22Rv1 (cell line): ENCODE results near the gene TMEM8B.

Experiments used
- ZFX ChIP-seq: fragments of 450-650 bp; IDR thresholded peaks from 2 replicates; pipeline ENCODE4 v1.6.1; 2017; ENCODE audit warnings: antibody characterized with exemption, borderline replicate concordance
- TF ChIP-seq, protein P1 (sequence below): fragments of 450-650 bp; IDR thresholded peaks from 2 replicates; pipeline ENCODE4 v1.5.1; 2017; ENCODE audit warnings: mild to moderate bottlenecking

DNA sequence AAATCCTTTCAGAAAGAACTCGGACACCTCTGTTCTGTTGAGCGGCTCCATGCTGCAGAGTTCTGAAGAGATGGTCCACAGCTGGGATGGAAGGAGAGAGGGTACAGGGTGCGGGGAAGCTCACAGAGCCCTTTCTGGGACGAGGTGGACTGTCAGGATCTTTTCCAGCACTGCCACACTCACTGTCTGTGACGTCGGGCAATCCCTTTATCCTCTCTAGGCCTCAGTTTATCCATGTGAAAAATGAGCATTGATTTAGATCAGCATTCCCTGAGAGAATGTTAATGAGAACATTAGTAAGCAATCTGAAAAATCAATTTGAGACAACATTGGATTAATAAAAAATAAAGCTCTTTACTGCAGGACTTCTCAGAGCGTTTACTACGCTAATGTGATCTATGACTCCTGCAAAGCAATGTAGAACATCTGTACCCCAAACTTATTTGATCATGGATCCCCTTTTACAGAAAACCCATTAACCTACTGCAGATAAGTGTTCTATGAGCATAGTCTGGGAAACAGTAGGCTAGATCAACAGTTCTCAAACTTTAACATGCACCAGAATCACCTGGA, 41.4 kb downstream of the TMEM8B start, which contains the start of gene OR13J1:
- TF ChIP-seq, protein P1, sequence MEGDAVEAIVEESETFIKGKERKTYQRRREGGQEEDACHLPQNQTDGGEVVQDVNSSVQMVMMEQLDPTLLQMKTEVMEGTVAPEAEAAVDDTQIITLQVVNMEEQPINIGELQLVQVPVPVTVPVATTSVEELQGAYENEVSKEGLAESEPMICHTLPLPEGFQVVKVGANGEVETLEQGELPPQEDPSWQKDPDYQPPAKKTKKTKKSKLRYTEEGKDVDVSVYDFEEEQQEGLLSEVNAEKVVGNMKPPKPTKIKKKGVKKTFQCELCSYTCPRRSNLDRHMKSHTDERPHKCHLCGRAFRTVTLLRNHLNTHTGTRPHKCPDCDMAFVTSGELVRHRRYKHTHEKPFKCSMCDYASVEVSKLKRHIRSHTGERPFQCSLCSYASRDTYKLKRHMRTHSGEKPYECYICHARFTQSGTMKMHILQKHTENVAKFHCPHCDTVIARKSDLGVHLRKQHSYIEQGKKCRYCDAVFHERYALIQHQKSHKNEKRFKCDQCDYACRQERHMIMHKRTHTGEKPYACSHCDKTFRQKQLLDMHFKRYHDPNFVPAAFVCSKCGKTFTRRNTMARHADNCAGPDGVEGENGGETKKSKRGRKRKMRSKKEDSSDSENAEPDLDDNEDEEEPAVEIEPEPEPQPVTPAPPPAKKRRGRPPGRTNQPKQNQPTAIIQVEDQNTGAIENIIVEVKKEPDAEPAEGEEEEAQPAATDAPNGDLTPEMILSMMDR, result no peak
- no peak for TF ChIP-seq ZFX
